VCaP (cell line): ENCODE data around the gene MARK4.

Experiments
- H3K27ac ChIP-seq: fragments of 450-650 bp; 2 replicates; pipeline ENCODE4 v1.5.1; 2017
- CTCF ChIP-seq: fragments of 450-650 bp; conservative IDR thresholded peaks from 2 replicates; pipeline ENCODE4 v1.5.1; 2017; ENCODE audit warnings: mild to moderate bottlenecking, moderate library complexity

The MARK4 gene

GRCh38 chr19:45293682-45294081 lies 42.6 kb downstream of the MARK4 start:
- H3K27ac ChIP-seq, result no peak overlapping the region
- TF ChIP-seq CTCF, result no peak

GRCh38 chr19:45294291-45295029 lies 43.4 kb downstream of the MARK4 start:
- TF ChIP-seq CTCF, result no peak
- no peak overlapping the region for H3K27ac ChIP-seq

GRCh38 chr19:45295873-45296272 lies 44.8 kb downstream of the MARK4 start:
- no peak for TF ChIP-seq CTCF

GRCh38 chr19:45296355-45296754 lies 45.3 kb downstream of the MARK4 start:
- no peak overlapping the region for H3K27ac ChIP-seq
- TF ChIP-seq CTCF, result no peak

More at GRCh38 chr19:45295873-45296272, 44.8 kb downstream of the MARK4 start:
- no peak overlapping the region for H3K27ac ChIP-seq

- no peak overlapping the region for H3K27ac ChIP-seq
- no peak for TF ChIP-seq CTCF
These were observed 46.6 kb downstream of the MARK4 start for GRCh38 chr19:45297674-45298073.

- no peak overlapping the region for H3K27ac ChIP-seq
- no peak for TF ChIP-seq CTCF
These were observed 47.2 kb downstream of the MARK4 start for GRCh38 chr19:45298264-45298663.

GRCh38 chr19:45299719-45300118 lies 48.6 kb downstream of the MARK4 start:
- no peak for TF ChIP-seq CTCF
- no peak overlapping the region for H3K27ac ChIP-seq
